ENCODE data around the gene DHX35.

The DHX35 gene

DNA sequence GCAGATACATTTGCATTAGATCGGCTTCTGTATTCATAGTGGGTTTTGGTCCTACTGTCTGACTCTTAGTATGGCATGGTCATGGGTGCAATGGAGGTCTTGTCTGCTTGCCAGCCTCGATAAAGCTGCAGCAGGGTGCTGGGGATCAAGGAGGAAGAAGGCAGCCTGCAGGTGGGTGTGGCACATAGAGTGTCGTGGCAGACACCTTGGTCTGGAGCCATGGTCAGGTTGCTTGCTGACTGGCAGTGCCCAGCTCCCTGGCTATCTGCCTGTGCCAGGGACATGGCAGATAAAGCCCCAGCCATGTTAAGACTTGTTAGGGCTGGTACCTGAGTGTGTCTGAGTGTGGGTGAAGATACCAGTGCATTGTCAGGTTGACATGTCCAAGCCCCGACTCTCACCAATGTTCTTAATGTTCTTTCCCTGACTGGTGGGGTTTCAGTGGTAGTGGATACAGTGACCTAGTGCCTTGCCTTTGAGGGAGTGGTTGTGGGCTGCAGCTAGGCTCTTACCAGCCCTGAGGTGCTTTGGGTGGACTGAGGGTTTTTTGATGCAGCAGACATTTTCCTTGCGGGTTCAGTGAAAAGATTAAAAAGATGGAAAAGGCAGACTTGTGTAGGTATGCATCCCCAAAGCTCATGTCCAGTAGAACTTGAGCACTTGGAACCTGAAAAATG, 34.1 kb upstream of the DHX35 start:
- TF ChIP-seq, protein P1, sequence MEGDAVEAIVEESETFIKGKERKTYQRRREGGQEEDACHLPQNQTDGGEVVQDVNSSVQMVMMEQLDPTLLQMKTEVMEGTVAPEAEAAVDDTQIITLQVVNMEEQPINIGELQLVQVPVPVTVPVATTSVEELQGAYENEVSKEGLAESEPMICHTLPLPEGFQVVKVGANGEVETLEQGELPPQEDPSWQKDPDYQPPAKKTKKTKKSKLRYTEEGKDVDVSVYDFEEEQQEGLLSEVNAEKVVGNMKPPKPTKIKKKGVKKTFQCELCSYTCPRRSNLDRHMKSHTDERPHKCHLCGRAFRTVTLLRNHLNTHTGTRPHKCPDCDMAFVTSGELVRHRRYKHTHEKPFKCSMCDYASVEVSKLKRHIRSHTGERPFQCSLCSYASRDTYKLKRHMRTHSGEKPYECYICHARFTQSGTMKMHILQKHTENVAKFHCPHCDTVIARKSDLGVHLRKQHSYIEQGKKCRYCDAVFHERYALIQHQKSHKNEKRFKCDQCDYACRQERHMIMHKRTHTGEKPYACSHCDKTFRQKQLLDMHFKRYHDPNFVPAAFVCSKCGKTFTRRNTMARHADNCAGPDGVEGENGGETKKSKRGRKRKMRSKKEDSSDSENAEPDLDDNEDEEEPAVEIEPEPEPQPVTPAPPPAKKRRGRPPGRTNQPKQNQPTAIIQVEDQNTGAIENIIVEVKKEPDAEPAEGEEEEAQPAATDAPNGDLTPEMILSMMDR (IDR thresholded peaks at IDR 0.05; ENCODE audit: borderline replicate concordance, extremely low read depth, low read length, poor library complexity, severe bottlenecking) = no peak
- TF ChIP-seq EZH2 (IDR thresholded peaks at IDR 0.05; ENCODE audit: borderline replicate concordance, low read depth, low read length, severe bottlenecking) = no peak
- H3K4me3 ChIP-seq (ENCODE audit: low read depth in 1 of 2, low read length in 2 of 2) = peak overlapping the region; percentile 80 to 86; a peak in 3 of 4 replicates
- H3K9me3 ChIP-seq (ENCODE audit: insufficient read depth, low read length, severe bottlenecking) = no peaks in the 10 kb centered on the region
- peak overlapping the region; percentile 25 for H3K27ac ChIP-seq (ENCODE audit: low read length)
- DNase-seq = peak; percentile 34
- H3K36me3 ChIP-seq (ENCODE audit: insufficient read depth, low read length) = peaks cover 56% of the 10 kb centered on the region
- H4K20me1 ChIP-seq (ENCODE audit: insufficient read depth, low read length) = peaks cover 49% of the 10 kb centered on the region
- H3K4me1 ChIP-seq (ENCODE audit: insufficient read depth, low read length) = peaks cover 59% of the 10 kb centered on the region
- H3K79me2 ChIP-seq (ENCODE audit: insufficient read depth, low read length) = peaks cover 69% of the 10 kb centered on the region
- H3K9ac ChIP-seq (ENCODE audit: low read depth, low read length) = peak overlapping the region; percentile 96
- H2AFZ ChIP-seq (ENCODE audit: low read depth, low read length) = no peak overlapping the region
- no peaks in the 10 kb centered on the region for H3K27me3 ChIP-seq (ENCODE audit: insufficient read depth, low read length, poor library complexity)
- no peak for ATAC-seq (ENCODE audit: insufficient read depth, low read depth)
- H3K4me2 ChIP-seq (ENCODE audit: insufficient read depth, low read length) = peak overlapping the region; percentile 74

DNA sequence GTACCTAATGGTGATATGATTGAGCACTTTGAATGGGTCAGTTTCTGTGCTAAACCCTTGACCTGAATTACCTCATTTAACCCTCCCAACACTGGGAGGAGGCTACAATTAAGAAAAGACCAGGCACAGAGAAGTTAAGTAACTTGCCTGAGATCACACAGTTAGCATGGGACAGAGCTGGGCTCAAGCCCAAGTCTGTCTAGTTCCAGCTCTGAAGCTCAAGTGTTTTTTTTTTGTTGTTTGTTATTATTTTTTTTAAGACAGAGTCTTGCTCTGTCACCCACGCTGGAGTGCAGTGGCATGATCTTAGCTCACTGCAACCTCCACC, 31.9 kb upstream of the DHX35 start:
- Histone ChIP-seq H3K27ac (ENCODE audit: low read length) (no peak overlapping the region; the same call in 1 of the 2 replicates), H3K4me1 (ENCODE audit: insufficient read depth, low read length) (peaks cover 66% of the 10 kb centered on the region), H3K4me3 (ENCODE audit: low read depth in 1 of 2, low read length in 2 of 2) (peak overlapping the region in 1 of 2 experiments; percentile 86; a peak in 1 of 4 replicates), H3K79me2 (ENCODE audit: insufficient read depth, low read length) (peaks cover 90% of the 10 kb centered on the region), H3K9ac (ENCODE audit: low read depth, low read length) (0 out of 2 replicates have a peak overlapping the region, but pooled peaks have one; percentile 96), H3K36me3 (ENCODE audit: insufficient read depth, low read length) (peaks cover 68% of the 10 kb centered on the region), H3K4me2 (ENCODE audit: insufficient read depth, low read length) (peak overlapping the region; percentile 74), H4K20me1 (ENCODE audit: insufficient read depth, low read length) (peaks cover 58% of the 10 kb centered on the region), H3K9me3 (ENCODE audit: insufficient read depth, low read length, severe bottlenecking) (no peaks in the 10 kb centered on the region), H3K27me3 (ENCODE audit: insufficient read depth, low read length, poor library complexity) (no peaks in the 10 kb centered on the region), H2AFZ (ENCODE audit: low read depth, low read length) (no peak overlapping the region)
- no peak for ATAC-seq (ENCODE audit: insufficient read depth, low read depth)
- TF ChIP-seq, protein P1 (IDR thresholded peaks at IDR 0.05; ENCODE audit: borderline replicate concordance, extremely low read depth, low read length, poor library complexity, severe bottlenecking) = no peak
- TF ChIP-seq EZH2 (IDR thresholded peaks at IDR 0.05; ENCODE audit: borderline replicate concordance, low read depth, low read length, severe bottlenecking) = no peak
- no peak for DNase-seq

DNA sequence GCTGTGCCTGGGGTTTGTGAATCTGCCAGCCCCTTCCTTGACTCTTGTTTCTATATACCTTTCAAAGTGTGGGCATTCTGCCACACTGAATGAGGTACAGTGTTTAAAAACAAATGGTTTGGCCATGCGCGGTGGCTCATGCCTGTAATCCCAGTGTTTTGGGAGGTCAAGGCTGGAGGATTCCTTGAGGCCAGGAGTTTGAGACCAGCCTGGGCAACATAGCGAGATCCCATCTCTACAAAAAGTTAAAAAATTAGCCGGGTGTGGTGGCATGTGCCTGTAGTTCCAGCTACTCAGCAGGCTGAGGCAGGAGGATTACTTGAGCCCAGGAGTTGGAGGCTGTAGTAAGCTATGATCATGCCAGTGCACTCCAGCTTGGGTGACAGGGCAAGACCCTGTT, 30.2 kb upstream of the DHX35 start:
- H4K20me1 ChIP-seq (ENCODE audit: insufficient read depth, low read length) = peaks cover 72% of the 10 kb centered on the region
- H3K27ac ChIP-seq (ENCODE audit: low read length) = no peak overlapping the region
- H3K4me3 ChIP-seq (ENCODE audit: low read depth in 1 of 2, low read length in 2 of 2) = peak overlapping the region in 1 of 2 experiments; percentile 1; a peak in 1 of 4 replicates
- no peak for TF ChIP-seq EZH2 (IDR thresholded peaks at IDR 0.05; ENCODE audit: borderline replicate concordance, low read depth, low read length, severe bottlenecking)
- TF ChIP-seq, protein P1 (IDR thresholded peaks at IDR 0.05; ENCODE audit: borderline replicate concordance, extremely low read depth, low read length, poor library complexity, severe bottlenecking) = no peak
- peaks cover 82% of the 10 kb centered on the region for H3K36me3 ChIP-seq (ENCODE audit: insufficient read depth, low read length)
- no peaks in the 10 kb centered on the region for H3K9me3 ChIP-seq (ENCODE audit: insufficient read depth, low read length, severe bottlenecking)
- DNase-seq (no peak), ATAC-seq (ENCODE audit: insufficient read depth, low read depth) (no peak)
- no peak overlapping the region for H2AFZ ChIP-seq (ENCODE audit: low read depth, low read length)
- no peak overlapping the region for H3K9ac ChIP-seq (ENCODE audit: low read depth, low read length)
- peak overlapping the region; percentile 74; the same call in 1 of the 2 replicates for H3K4me2 ChIP-seq (ENCODE audit: insufficient read depth, low read length)
- H3K79me2 ChIP-seq (ENCODE audit: insufficient read depth, low read length) = peaks cover 100% of the 10 kb centered on the region
- peaks cover 61% of the 10 kb centered on the region for H3K4me1 ChIP-seq (ENCODE audit: insufficient read depth, low read length)
- H3K27me3 ChIP-seq (ENCODE audit: insufficient read depth, low read length, poor library complexity) = no peaks in the 10 kb centered on the region

All from DND-41 (cell line).